Measurements from ENCODE around the gene ICAM5. TPM values are rescaled to one million over a fixed set of nuclear protein-coding genes. Genes with fewer than 3 reads are reported as not detected.

ICAM5 gene
- total RNA-seq, 1 experiment from 2014 or later, result 2.0 TPM

DNA sequence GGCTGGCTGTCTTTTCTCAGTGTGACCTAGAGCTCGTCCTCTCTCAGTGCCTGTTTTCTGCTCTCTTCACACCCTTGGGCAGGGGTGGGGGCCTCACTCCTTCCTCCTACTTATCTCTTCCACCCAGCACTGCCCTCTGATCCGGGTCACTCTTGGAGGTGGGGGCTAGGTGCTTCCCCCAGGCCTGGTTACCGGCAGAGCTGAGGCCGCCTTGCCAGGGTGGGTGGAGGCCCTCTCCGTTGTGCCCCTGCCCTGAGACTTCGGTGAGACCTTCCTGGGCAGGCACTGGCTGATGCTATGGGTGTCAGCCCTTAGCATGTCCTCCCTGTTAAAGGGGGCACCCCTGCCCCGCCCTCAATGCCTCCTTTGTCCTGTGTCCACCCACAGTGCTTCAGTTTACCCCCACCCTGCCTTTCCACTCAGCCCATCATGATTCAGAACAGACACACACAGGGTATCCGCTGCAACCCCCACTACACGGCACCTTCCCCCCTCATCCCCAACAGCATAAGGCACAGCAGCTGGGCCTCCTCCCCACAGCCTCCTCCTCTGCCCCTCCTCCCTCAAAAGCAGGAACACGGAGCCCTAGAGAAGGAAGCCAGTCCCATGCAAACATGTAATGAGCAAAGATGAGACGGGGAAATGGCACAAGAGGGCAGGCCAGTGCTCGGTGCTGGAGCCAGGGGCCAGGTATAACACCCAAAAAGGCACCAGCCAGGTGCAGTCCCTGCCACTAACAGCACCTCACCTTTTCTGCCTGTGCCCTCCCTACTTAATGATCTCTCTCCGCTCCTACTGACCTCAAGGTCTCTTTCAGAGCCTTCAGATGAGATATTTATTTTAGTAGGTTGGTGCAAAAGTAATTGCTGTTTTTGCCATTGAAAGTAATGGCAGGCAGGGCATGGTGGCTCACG is 10.1 kb downstream of the ICAM5 start:
- ATAC-seq (no peak), DNase-seq (no peak)
- Histone ChIP-seq H4K20me1 (ENCODE audit: low read length) (no peaks in the 10 kb centered on the region), H3K79me2 (ENCODE audit: low read length) (no peaks in the 10 kb centered on the region), H3K27ac (ENCODE audit: low read length) (no peak overlapping the region), H3K4me2 (ENCODE audit: low read length) (no peak overlapping the region), H3F3A (ENCODE audit: low read length, unreplicated experiment) (no peaks in the 10 kb centered on the region), H3K9me3 (ENCODE audit: low read length) (no peaks in the 10 kb centered on the region), H3K27me3 (ENCODE audit: low read length) (no peaks in the 10 kb centered on the region), H3K9me2 (replicated peaks; ENCODE audit: low read length) (no peaks in the 10 kb centered on the region), H2AFZ (ENCODE audit: low read length) (no peak overlapping the region), H3K9ac (ENCODE audit: low read length) (no peak overlapping the region), H3K4me1 (ENCODE audit: insufficient read depth, low read length) (peaks cover 8% of the 10 kb centered on the region), H3K4me3 (ENCODE audit: low read length) (no peak overlapping the region), H3K36me3 (ENCODE audit: low read depth, low read length) (no peaks in the 10 kb centered on the region)
- BruUV-seq (replicated peaks), result no TSS peak
- intact Hi-C loops (cut with micrococcal nuclease), result no loop called here
- TF ChIP-seq EZH2phosphoT487 (IDR thresholded peaks at IDR 0.05; ENCODE audit: borderline replicate concordance, low read length) (no peak), EZH2 (IDR thresholded peaks at IDR 0.05; ENCODE audit: low read length, unreplicated experiment) (no peak), CTCF (conservative IDR thresholded peaks at IDR 0.05; ENCODE audit: low read depth, low read length) (no peak)
- POLR2A ChIA-PET (ENCODE audit: unreplicated experiment), result interaction anchor here (0.6 kb wide), 1 partner anchor 82 kb away, joined by 4 read pairs; no protein-coding TSS in a partner anchor
- CTCF ChIA-PET, result no interaction called here

DNA sequence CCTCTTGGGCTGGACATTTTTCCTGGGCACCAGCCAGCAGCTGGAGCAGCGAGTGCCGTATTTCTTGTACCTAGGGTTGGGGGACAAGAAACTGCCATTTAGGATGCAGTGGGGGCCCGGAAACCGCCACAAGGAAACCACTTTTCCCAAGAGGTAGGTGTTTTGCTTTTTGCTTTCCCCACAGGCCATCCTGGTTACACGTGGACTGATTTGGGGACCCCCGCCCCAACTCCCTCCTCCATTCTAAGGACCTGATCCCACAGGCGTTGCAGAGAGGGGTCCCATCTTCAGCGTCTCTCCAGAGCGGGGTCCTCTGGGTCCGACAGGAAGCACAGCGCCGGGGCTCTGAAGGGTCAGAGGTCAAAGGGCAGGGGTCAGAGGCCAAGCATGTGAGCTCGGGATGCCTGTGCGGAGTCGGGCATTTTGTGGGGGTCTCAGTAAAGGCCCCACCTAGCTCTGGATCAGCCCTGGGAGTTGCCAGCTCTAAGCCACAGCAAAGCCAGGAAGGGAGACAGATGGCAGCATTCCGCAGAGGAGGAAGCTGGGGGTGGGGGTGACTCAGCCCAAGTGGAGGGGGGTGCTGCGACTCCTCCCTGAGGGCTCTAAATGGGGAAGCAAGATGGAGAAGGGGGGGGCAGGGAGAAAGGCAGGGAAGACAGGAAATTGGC is 15.5 kb downstream of the ICAM5 start:
- no peak for DNase-seq
- Histone ChIP-seq H3K79me2 (ENCODE audit: low read length) (no peaks in the 10 kb centered on the region), H2AFZ (ENCODE audit: low read length) (no peak overlapping the region), H3K36me3 (ENCODE audit: low read depth, low read length) (no peaks in the 10 kb centered on the region; the same call in 1 of the 2 replicates), H3K9me3 (ENCODE audit: low read length) (no peaks in the 10 kb centered on the region), H3K27me3 (ENCODE audit: low read length) (no peaks in the 10 kb centered on the region), H3K4me1 (ENCODE audit: insufficient read depth, low read length) (peaks cover 8% of the 10 kb centered on the region), H3K9me2 (replicated peaks; ENCODE audit: low read length) (no peaks in the 10 kb centered on the region), H3K27ac (ENCODE audit: low read length) (no peak overlapping the region), H3K4me2 (ENCODE audit: low read length) (no peak overlapping the region), H4K20me1 (ENCODE audit: low read length) (no peaks in the 10 kb centered on the region), H3K4me3 (ENCODE audit: low read length) (no peak overlapping the region), H3K9ac (ENCODE audit: low read length) (no peak overlapping the region), H3F3A (ENCODE audit: low read length, unreplicated experiment) (no peaks in the 10 kb centered on the region)
- no peak for TF ChIP-seq EZH2 (IDR thresholded peaks at IDR 0.05; ENCODE audit: low read length, unreplicated experiment)
- TF ChIP-seq EZH2phosphoT487 (IDR thresholded peaks at IDR 0.05; ENCODE audit: borderline replicate concordance, low read length), result no peak
- no peak for TF ChIP-seq CTCF (conservative IDR thresholded peaks at IDR 0.05; ENCODE audit: low read depth, low read length)
- POLR2A ChIA-PET (ENCODE audit: unreplicated experiment), result no interaction called here
- CTCF ChIA-PET, result no interaction called here
- no peak for ATAC-seq
- intact Hi-C loops (cut with micrococcal nuclease), result no loop called here
- no TSS peak for BruUV-seq (replicated peaks)

Measured in PC-3 (cell line).